Measurements from ENCODE around the gene ZNF780B.
A peak's percentile ranks its signal among the peaks of the same experiment; 100 is the strongest.

ZNF780B gene

DNA sequence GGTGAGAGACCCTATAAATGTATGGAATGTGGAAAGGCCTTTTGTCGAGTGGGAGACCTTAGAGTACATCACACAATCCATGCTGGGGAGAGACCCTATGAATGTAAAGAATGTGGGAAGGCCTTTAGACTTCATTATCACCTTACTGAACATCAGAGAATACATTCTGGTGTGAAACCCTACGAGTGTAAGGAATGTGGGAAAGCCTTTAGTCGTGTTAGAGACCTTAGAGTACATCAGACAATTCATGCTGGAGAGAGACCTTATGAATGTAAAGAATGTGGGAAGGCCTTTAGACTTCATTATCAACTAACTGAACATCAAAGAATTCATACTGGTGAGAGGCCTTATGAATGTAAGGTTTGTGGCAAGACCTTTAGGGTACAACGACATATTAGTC is 42.0 kb downstream of the ZNF780B start:
- no peak for DNase-seq (ENCODE audit: low read depth)
- no peak overlapping the region for H3K4me3 ChIP-seq (ENCODE audit: low read length)
- TF ChIP-seq, protein P1, sequence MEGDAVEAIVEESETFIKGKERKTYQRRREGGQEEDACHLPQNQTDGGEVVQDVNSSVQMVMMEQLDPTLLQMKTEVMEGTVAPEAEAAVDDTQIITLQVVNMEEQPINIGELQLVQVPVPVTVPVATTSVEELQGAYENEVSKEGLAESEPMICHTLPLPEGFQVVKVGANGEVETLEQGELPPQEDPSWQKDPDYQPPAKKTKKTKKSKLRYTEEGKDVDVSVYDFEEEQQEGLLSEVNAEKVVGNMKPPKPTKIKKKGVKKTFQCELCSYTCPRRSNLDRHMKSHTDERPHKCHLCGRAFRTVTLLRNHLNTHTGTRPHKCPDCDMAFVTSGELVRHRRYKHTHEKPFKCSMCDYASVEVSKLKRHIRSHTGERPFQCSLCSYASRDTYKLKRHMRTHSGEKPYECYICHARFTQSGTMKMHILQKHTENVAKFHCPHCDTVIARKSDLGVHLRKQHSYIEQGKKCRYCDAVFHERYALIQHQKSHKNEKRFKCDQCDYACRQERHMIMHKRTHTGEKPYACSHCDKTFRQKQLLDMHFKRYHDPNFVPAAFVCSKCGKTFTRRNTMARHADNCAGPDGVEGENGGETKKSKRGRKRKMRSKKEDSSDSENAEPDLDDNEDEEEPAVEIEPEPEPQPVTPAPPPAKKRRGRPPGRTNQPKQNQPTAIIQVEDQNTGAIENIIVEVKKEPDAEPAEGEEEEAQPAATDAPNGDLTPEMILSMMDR (conservative IDR thresholded peaks at IDR 0.05; ENCODE audit: low read depth, low read length): no peak

DNA sequence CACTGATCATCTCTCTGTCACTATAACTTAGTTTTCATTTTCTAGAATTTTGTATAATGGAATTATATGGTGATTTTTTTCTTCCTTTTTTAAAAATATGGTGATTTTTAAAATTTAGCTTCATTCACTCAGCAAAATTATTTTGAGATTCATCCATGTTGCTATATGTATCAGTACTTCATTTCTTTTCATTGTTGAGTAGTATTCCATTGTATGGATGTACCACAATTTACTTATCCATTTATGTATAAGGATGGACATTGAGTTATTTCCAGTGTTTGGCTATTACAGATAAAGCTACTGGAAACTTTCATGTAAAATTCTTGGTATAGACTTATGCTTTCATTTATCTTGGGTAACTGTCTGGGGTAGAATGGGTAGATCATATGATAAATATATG is 46.4 kb downstream of the ZNF780B start:
- H3K4me3 ChIP-seq (ENCODE audit: low read length): no peak overlapping the region
- TF ChIP-seq, protein P1 (conservative IDR thresholded peaks at IDR 0.05; ENCODE audit: low read depth, low read length): no peak
- DNase-seq (ENCODE audit: low read depth): no peak

DNA sequence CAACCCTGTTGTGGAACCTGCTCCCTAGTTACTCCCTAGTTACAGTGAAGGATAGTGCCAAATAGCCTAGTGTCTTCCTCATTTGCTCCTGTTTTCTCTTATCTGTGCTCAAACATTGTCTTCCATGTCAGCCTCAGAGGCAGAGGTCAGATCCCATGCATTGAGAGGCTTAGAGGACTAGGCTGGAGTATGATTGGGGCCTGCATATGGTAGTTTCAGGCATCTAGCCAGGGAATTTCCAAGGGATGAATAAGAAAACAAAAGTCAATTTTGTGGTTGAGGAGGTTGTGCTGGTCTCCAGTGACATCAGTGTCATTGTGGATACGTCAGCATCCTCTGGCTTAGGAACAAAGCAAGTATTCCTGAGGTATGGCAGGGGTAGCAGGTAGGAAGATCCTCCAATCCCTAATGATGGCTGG is 49.7 kb downstream of the ZNF780B start:
- no peak for DNase-seq (ENCODE audit: low read depth)
- no peak overlapping the region for H3K4me3 ChIP-seq (ENCODE audit: low read length)
- TF ChIP-seq, protein P1 (conservative IDR thresholded peaks at IDR 0.05; ENCODE audit: low read depth, low read length): no peak

GRCh38 chr19:40005691-40006272 is 50.2 kb downstream of the ZNF780B start:
- TF ChIP-seq, protein P1 (conservative IDR thresholded peaks at IDR 0.05; ENCODE audit: low read depth, low read length): no peak
- no peak overlapping the region for H3K4me3 ChIP-seq (ENCODE audit: low read length)
- DNase-seq (ENCODE audit: low read depth): no peak

- no peak overlapping the region for H3K4me3 ChIP-seq (ENCODE audit: low read length)
- TF ChIP-seq, protein P1 (conservative IDR thresholded peaks at IDR 0.05; ENCODE audit: low read depth, low read length): no peak
- no peak for DNase-seq (ENCODE audit: low read depth)
Measured at GRCh38 chr19:39998501-39998900, 57.5 kb downstream of the ZNF780B start.

GRCh38 chr19:39997638-39998216 is 58.3 kb downstream of the ZNF780B start:
- no peak for DNase-seq (ENCODE audit: low read depth)
- H3K4me3 ChIP-seq (ENCODE audit: low read length): peak overlapping the region; percentile 96
- TF ChIP-seq, protein P1 (conservative IDR thresholded peaks at IDR 0.05; ENCODE audit: low read depth, low read length): no peak
